SKM-1 treated with dmso at 0.1 percent for 144 hours (cell line): ENCODE data around the gene CAP1.
"Not testable (repeated sequence)": the region's sequence is repeated elsewhere in the genome, so short reads cannot be mapped to it uniquely, and the experiment has no call there.

ENCODE experiments used
- DNase-seq: peaks from one replicate; lab custom pipeline; 2025; ENCODE audit not compliant: unreplicated experiment; lab: John Stamatoyannopoulos, UW

CAP1 gene

GRCh38 chr1:40058097-40058452 is 17.5 kb downstream of the CAP1 start:
- DNase-seq = no peak

GRCh38 chr1:40058453-40059337 is 18.2 kb downstream of the CAP1 start:
- no peak for DNase-seq

- peak; percentile 91 for DNase-seq
These were observed 18.9 kb downstream of the CAP1 start for GRCh38 chr1:40059338-40059959.

- DNase-seq = peak; percentile 43
These were observed 19.6 kb downstream of the CAP1 start for GRCh38 chr1:40059960-40060750.

GRCh38 chr1:40064797-40065499 is 24.4 kb downstream of the CAP1 start:
- peak; percentile 86 for DNase-seq

- DNase-seq = no peak
These were observed 26.5 kb downstream of the CAP1 start for GRCh38 chr1:40067023-40067422.

GRCh38 chr1:40067851-40068250 is 27.3 kb downstream of the CAP1 start:
- DNase-seq = no peak

GRCh38 chr1:40072142-40072541 is 31.6 kb downstream of the CAP1 start:
- no peak for DNase-seq

- no peak for DNase-seq
These were observed 32.5 kb downstream of the CAP1 start for GRCh38 chr1:40073062-40073461.

- DNase-seq = peak; percentile 27
These were observed 34.7 kb downstream of the CAP1 start for GRCh38 chr1:40075266-40075665.

- DNase-seq = no peak
These were observed 36.4 kb downstream of the CAP1 start for GRCh38 chr1:40076895-40077312.

GRCh38 chr1:40078512-40079333 is 38.2 kb downstream of the CAP1 start:
- peak; percentile 58 for DNase-seq

GRCh38 chr1:40079774-40080400 is 39.4 kb downstream of the CAP1 start:
- no peak for DNase-seq

- peak; percentile 39 for DNase-seq
These were observed 41.3 kb downstream of the CAP1 start for GRCh38 chr1:40081871-40082270.

- DNase-seq = not testable (repeated sequence)
These were observed 44.2 kb downstream of the CAP1 start for GRCh38 chr1:40084750-40085149.

GRCh38 chr1:40090652-40091355 is 50.3 kb downstream of the CAP1 start:
- no peak for DNase-seq

- no peak for DNase-seq
These were observed 51.7 kb downstream of the CAP1 start for GRCh38 chr1:40092241-40092640.

GRCh38 chr1:40092706-40093639 is 52.4 kb downstream of the CAP1 start:
- DNase-seq = no peak
